Measurements from ENCODE around the gene KCNH2. TPM values are rescaled to one million over a fixed set of nuclear protein-coding genes. Genes with fewer than 3 reads are reported as not detected.

KCNH2 gene
- total RNA-seq, 2 experiments from 2014 or later = 5.8 to 7.5 TPM

GRCh38 chr7:150986556-150986955 is 8.4 kb upstream of the KCNH2 start:
- TF ChIP-seq CTCF (conservative IDR thresholded peaks at IDR 0.05; ENCODE audit: low read length) = no peak
- TF ChIP-seq EZH2phosphoT487 (IDR thresholded peaks at IDR 0.05; ENCODE audit: borderline replicate concordance, low read depth, low read length) = no peak
- POLR2A ChIA-PET = interaction anchor here (0.7 kb wide), 2 partner anchors 98 to 585 kb away, joined by 4 to 8 read pairs; no protein-coding TSS in a partner anchor

GRCh38 chr7:150986099-150986512 is 8.0 kb upstream of the KCNH2 start:
- DNase-seq (ENCODE audit: low spot score) = peak; percentile 61
- ChIA-PET CTCF (ENCODE audit: unreplicated experiment) (interaction anchor here (1.0 kb wide), 1 partner anchor 9 kb away, joined by 3 read pairs; no protein-coding TSS in a partner anchor), POLR2A (no interaction called here)
- Histone ChIP-seq H3K79me2 (ENCODE audit: insufficient read depth, low read depth, low read length) (no peaks in the 10 kb centered on the region), H3K27ac (ENCODE audit: low read depth, low read length, poor library complexity, severe bottlenecking) (no peak overlapping the region), H3K4me2 (ENCODE audit: low read length) (no peak overlapping the region), H3K4me3 (ENCODE audit: low read depth, low read length, poor library complexity, severe bottlenecking) (no peak overlapping the region), H3K9me3 (ENCODE audit: low read length) (no peaks in the 10 kb centered on the region), H2AFZ (ENCODE audit: low read length) (no peak overlapping the region), H3K4me1 (ENCODE audit: insufficient read depth, low read length, poor library complexity, severe bottlenecking) (peaks cover 11% of the 10 kb centered on the region), H4K20me1 (ENCODE audit: insufficient read depth, low read length) (no peaks in the 10 kb centered on the region), H3K36me3 (ENCODE audit: insufficient read depth, low read length) (no peaks in the 10 kb centered on the region), H3K9me2 (ENCODE audit: insufficient read depth, low read length) (no peaks in the 10 kb centered on the region)
- TF ChIP-seq EZH2phosphoT487 (IDR thresholded peaks at IDR 0.05; ENCODE audit: borderline replicate concordance, low read depth, low read length) (no peak), CTCF (conservative IDR thresholded peaks at IDR 0.05; ENCODE audit: low read length) (peak; percentile 82)
- no TSS peak for BruUV-seq (replicated peaks)
- intact Hi-C loops (cut with micrococcal nuclease; ENCODE audit: unreplicated experiment) = no loop called here

More at GRCh38 chr7:150986556-150986955, 8.4 kb upstream of the KCNH2 start:
- Histone ChIP-seq H3K9me2 (ENCODE audit: insufficient read depth, low read length) (no peaks in the 10 kb centered on the region), H3K79me2 (ENCODE audit: insufficient read depth, low read depth, low read length) (no peaks in the 10 kb centered on the region), H3K4me3 (ENCODE audit: low read depth, low read length, poor library complexity, severe bottlenecking) (no peak overlapping the region), H3K4me1 (ENCODE audit: insufficient read depth, low read length, poor library complexity, severe bottlenecking) (peaks cover 11% of the 10 kb centered on the region), H3K9me3 (ENCODE audit: low read length) (no peaks in the 10 kb centered on the region), H4K20me1 (ENCODE audit: insufficient read depth, low read length) (no peaks in the 10 kb centered on the region), H3K4me2 (ENCODE audit: low read length) (no peak overlapping the region), H2AFZ (ENCODE audit: low read length) (no peak overlapping the region), H3K36me3 (ENCODE audit: insufficient read depth, low read length) (no peaks in the 10 kb centered on the region), H3K27ac (ENCODE audit: low read depth, low read length, poor library complexity, severe bottlenecking) (no peak overlapping the region)
- BruUV-seq (replicated peaks) = no TSS peak
- no peak for DNase-seq (ENCODE audit: low spot score)
- CTCF ChIA-PET (ENCODE audit: unreplicated experiment) = interaction anchor here (1.0 kb wide), 1 partner anchor 9 kb away, joined by 3 read pairs; no protein-coding TSS in a partner anchor
- intact Hi-C loops (cut with micrococcal nuclease; ENCODE audit: unreplicated experiment) = no loop called here

- CTCF ChIA-PET (ENCODE audit: unreplicated experiment) = interaction anchor here (0.6 to 1.4 kb wide), 2 partner anchors 9 to 27 kb away, joined by 3 read pairs; no protein-coding TSS in a partner anchor
- no peaks in the 10 kb centered on the region for H3K79me2 ChIP-seq (ENCODE audit: insufficient read depth, low read depth, low read length)
- TF ChIP-seq EZH2phosphoT487 (IDR thresholded peaks at IDR 0.05; ENCODE audit: borderline replicate concordance, low read depth, low read length) = no peak
- no peak for TF ChIP-seq CTCF (conservative IDR thresholded peaks at IDR 0.05; ENCODE audit: low read length)
- H3K4me2 ChIP-seq (ENCODE audit: low read length) = no peak overlapping the region
- H2AFZ ChIP-seq (ENCODE audit: low read length) = no peak overlapping the region
- no peaks in the 10 kb centered on the region for H3K9me2 ChIP-seq (ENCODE audit: insufficient read depth, low read length)
- POLR2A ChIA-PET = interaction anchor here (0.7 to 1.0 kb wide), 2 partner anchors 15 to 86 kb away, joined by 3 read pairs; no protein-coding TSS in a partner anchor
- DNase-seq (ENCODE audit: low spot score) = peak; percentile 61
- H3K4me3 ChIP-seq (ENCODE audit: low read depth, low read length, poor library complexity, severe bottlenecking) = no peak overlapping the region
- H3K27ac ChIP-seq (ENCODE audit: low read depth, low read length, poor library complexity, severe bottlenecking) = no peak overlapping the region
- H3K36me3 ChIP-seq (ENCODE audit: insufficient read depth, low read length) = no peaks in the 10 kb centered on the region
- intact Hi-C loops (cut with micrococcal nuclease; ENCODE audit: unreplicated experiment) = no loop called here
- peaks cover 15% of the 10 kb centered on the region for H3K4me1 ChIP-seq (ENCODE audit: insufficient read depth, low read length, poor library complexity, severe bottlenecking)
- H4K20me1 ChIP-seq (ENCODE audit: insufficient read depth, low read length) = no peaks in the 10 kb centered on the region
- BruUV-seq (replicated peaks) = no TSS peak
- no peaks in the 10 kb centered on the region for H3K9me3 ChIP-seq (ENCODE audit: low read length)
Observed at GRCh38 chr7:150983893-150984368, 5.8 kb upstream of the KCNH2 start.
